Left ventricle myocardium superior (tissue), 1 donor: ENCODE measurements around the gene ZNF501. TPM values are rescaled to one million over a fixed set of nuclear protein-coding genes. Genes with fewer than 3 reads are reported as not detected.

ENCODE experiments used
- ATAC-seq: fragments of 200-7000 bp; cut with Tn5 transposase; one replicate; pipeline ENCODE4 v1.9.1; 2020; ENCODE audit warnings: mild to moderate bottlenecking, moderate library complexity
- DNase-seq: peaks from one replicate; pipeline ENCODE4 v3.0.0-alpha.2; 2020
- intact Hi-C: fragments of 100-400 bp; cut with micrococcal nuclease; formaldehyde crosslinking; loops from one replicate; pipeline ENCODE4 v1.11.0; 2022
- long read RNA-seq: library from polyadenylated mRNA; unstranded; transcript quantifications from one replicate; pipeline ENCODE4 v2.0.0, GENCODE V29; 2021
- total RNA-seq: library from RNA; stranded (reverse); fragmentation: NEBNext Ultra II Directional; extraction: Animal tissue kit (Norgen Biotek cat#: 25700); gene quantifications from one replicate; pipeline ENCODE4 v1.2.1, GENCODE V29; 2021
- donor health status: DM: no; HTN: yes; CAD: no; lungs with severe emphysema.

The ZNF501 gene
- total RNA-seq: 3.5 TPM
- long read RNA-seq, partial matches to known transcripts: 0 of 6 reads
- long read RNA-seq, other reads (novel, unspliced or antisense): 1 of 6 reads

GRCh38 chr3:44729384-44729910, at the start of gene ZNF501:
TSS of gene ZNF501 (plus strand) at chr3:44729635. CDS start at chr3:44734422, 4,787 bp downstream.
- intact Hi-C loops: no loop called here
- DNase-seq: peak; percentile 97
- ATAC-seq: peak; percentile 100

GRCh38 chr3:44680921-44681455, 48.4 kb upstream of the ZNF501 start:
- intact Hi-C loops: no loop called here
- ATAC-seq (no peak), DNase-seq (no peak)

- ATAC-seq: no peak
- intact Hi-C loops: no loop called here
- no peak for DNase-seq
These were observed 47.1 kb upstream of the ZNF501 start for GRCh38 chr3:44682182-44682896.

GRCh38 chr3:44685128-44685800, 44.2 kb upstream of the ZNF501 start:
- intact Hi-C loops: no loop called here
- DNase-seq (peak; percentile 87), ATAC-seq (peak; percentile 99)

- DNase-seq: no peak
- intact Hi-C loops: no loop called here
- no peak for ATAC-seq
These were observed 41.5 kb upstream of the ZNF501 start for GRCh38 chr3:44687898-44688297.

- intact Hi-C loops: no loop called here
- ATAC-seq: peak; percentile 100
These were observed 16.9 kb upstream of the ZNF501 start, which contains the start of gene ZNF502 for GRCh38 chr3:44712455-44713075. TSS of gene ZNF502 (plus strand) at chr3:44712660. CDS start at chr3:44720262, 7,602 bp downstream.

GRCh38 chr3:44721231-44722102, 8.0 kb upstream of the ZNF501 start:
- no peak for DNase-seq
- no peak for ATAC-seq
- intact Hi-C loops: no loop called here

More at GRCh38 chr3:44712455-44713075, 16.9 kb upstream of the ZNF501 start, which contains the start of gene ZNF502:
- DNase-seq: peak; percentile 92

GRCh38 chr3:44722103-44722401, 7.4 kb upstream of the ZNF501 start:
- no peak for ATAC-seq
- intact Hi-C loops: no loop called here
- no peak for DNase-seq

- no peak for ATAC-seq
- DNase-seq: no peak
- intact Hi-C loops: no loop called here
These were observed 5.3 kb downstream of the ZNF501 start for GRCh38 chr3:44734646-44735168.

- intact Hi-C loops: no loop called here
- ATAC-seq (no peak), DNase-seq (no peak)
These were observed 31.6 kb downstream of the ZNF501 start for GRCh38 chr3:44761101-44761423.

- ATAC-seq: peak; percentile 100
- DNase-seq: peak; percentile 99
- intact Hi-C loops: no loop called here
These were observed 32.2 kb downstream of the ZNF501 start, which contains the start of the genes KIAA1143 and KIF15 for GRCh38 chr3:44761424-44762169. TSS of gene KIAA1143 (minus strand) at chr3:44761619. CDS start at chr3:44761602, 17 bp downstream. TSS of gene KIF15 (plus strand) at chr3:44761794. CDS start at chr3:44761866, 72 bp downstream.

GRCh38 chr3:44762170-44762677, 32.8 kb downstream of the ZNF501 start:
- no peak for ATAC-seq
- no peak for DNase-seq
- intact Hi-C loops: no loop called here

GRCh38 chr3:44762690-44763089, 33.3 kb downstream of the ZNF501 start:
- DNase-seq: no peak
- intact Hi-C loops: no loop called here

GRCh38 chr3:44764248-44764647, 34.8 kb downstream of the ZNF501 start:
- intact Hi-C loops: no loop called here
- no peak for ATAC-seq
- no peak for DNase-seq

More at GRCh38 chr3:44762690-44763089, 33.3 kb downstream of the ZNF501 start:
- no peak for ATAC-seq

GRCh38 chr3:44771424-44772098, 42.1 kb downstream of the ZNF501 start:
- DNase-seq: no peak
- intact Hi-C loops: no loop called here
- no peak for ATAC-seq

GRCh38 chr3:44772099-44772442, 42.6 kb downstream of the ZNF501 start:
- intact Hi-C loops: no loop called here
- ATAC-seq: no peak

GRCh38 chr3:44782891-44783290, 53.5 kb downstream of the ZNF501 start:
- no peak for ATAC-seq
- no peak for DNase-seq
- intact Hi-C loops: no loop called here

More at GRCh38 chr3:44772099-44772442, 42.6 kb downstream of the ZNF501 start:
- no peak for DNase-seq
